SW 1271 (cell line): ENCODE measurements around the gene LINS1.
"Not testable (repeated sequence)": the region's sequence is repeated elsewhere in the genome, so short reads cannot be mapped to it uniquely, and the experiment has no call there.

Source experiments
- DNase-seq, 2 experiments: peaks; one replicate each; lab custom pipeline; 2025; lab: John Stamatoyannopoulos, UW

Gene LINS1

GRCh38 chr15:100601163-100601562 is 821 bp downstream of the LINS1 start:
- DNase-seq = no peak

GRCh38 chr15:100598655-100599054 is 3.3 kb downstream of the LINS1 start:
- no peak for DNase-seq

GRCh38 chr15:100597862-100598261 is 4.1 kb downstream of the LINS1 start:
- DNase-seq = no peak

GRCh38 chr15:100596792-100597191 is 5.2 kb downstream of the LINS1 start:
- no peak for DNase-seq

GRCh38 chr15:100595964-100596363 is 6.0 kb downstream of the LINS1 start:
- DNase-seq = no peak

- DNase-seq = no peak
Measured at GRCh38 chr15:100593431-100593830, 8.6 kb downstream of the LINS1 start.

GRCh38 chr15:100592898-100593297 is 9.1 kb downstream of the LINS1 start:
- no peak for DNase-seq

- DNase-seq = no peak
Measured at GRCh38 chr15:100591835-100592234, 10.1 kb downstream of the LINS1 start.

GRCh38 chr15:100591163-100591562 is 10.8 kb downstream of the LINS1 start:
- not testable (repeated sequence) for DNase-seq

GRCh38 chr15:100588638-100589242 is 13.2 kb downstream of the LINS1 start:
- peak in 1 of 2 experiments; percentile 24 for DNase-seq

- DNase-seq = no peak
Measured at GRCh38 chr15:100580414-100580813, 21.6 kb downstream of the LINS1 start.

GRCh38 chr15:100573526-100573925 is 28.5 kb downstream of the LINS1 start:
- DNase-seq = no peak

- peak in 1 of 2 experiments; percentile 49 for DNase-seq
Measured at GRCh38 chr15:100572362-100572983, 29.5 kb downstream of the LINS1 start.

GRCh38 chr15:100571592-100572167 is 30.3 kb downstream of the LINS1 start:
- no peak for DNase-seq

GRCh38 chr15:100570735-100571313 is 31.2 kb downstream of the LINS1 start:
- no peak for DNase-seq

GRCh38 chr15:100570275-100570674 is 31.7 kb downstream of the LINS1 start:
- DNase-seq = no peak

GRCh38 chr15:100569391-100569790 is 32.6 kb downstream of the LINS1 start:
- DNase-seq = no peak

GRCh38 chr15:100566850-100567628 is 34.9 kb downstream of the LINS1 start:
- DNase-seq = no peak

- DNase-seq = no peak
Measured at GRCh38 chr15:100565591-100565990, 36.4 kb downstream of the LINS1 start.

GRCh38 chr15:100560323-100560722 is 41.7 kb downstream of the LINS1 start:
- DNase-seq = no peak

GRCh38 chr15:100559330-100559729 is 42.7 kb downstream of the LINS1 start:
- DNase-seq = no peak

- no peak for DNase-seq
Measured at GRCh38 chr15:100558771-100559254, 43.2 kb downstream of the LINS1 start.
